Esophagus squamous epithelium (tissue), 4 donors: ENCODE results near the gene SLC2A13.

Source experiments
- POLR2A ChIP-seq, 4 donors: fragments of 450-650 bp; IDR thresholded peaks; one replicate each; pipeline ENCODE4 v1.6.1; 2017; ENCODE audit warnings: antibody characterized with exemption in 4 of 4, mild to moderate bottlenecking in 4 of 4, moderate library complexity in 3 of 4
- TF ChIP-seq, protein P1 (sequence below), 6 experiments: fragments of 450-650 bp in 4 of 6; fragments of 200-600 bp in 2 of 6; sonication (generic) in 2 of 6; IDR thresholded peaks; one replicate each; pipeline ENCODE4 v1.5.1; 2016 to 2019; ENCODE audit warnings: antibody characterized with exemption in 6 of 6, mild to moderate bottlenecking in 4 of 6, moderate library complexity in 4 of 6

- TF ChIP-seq, protein P1, sequence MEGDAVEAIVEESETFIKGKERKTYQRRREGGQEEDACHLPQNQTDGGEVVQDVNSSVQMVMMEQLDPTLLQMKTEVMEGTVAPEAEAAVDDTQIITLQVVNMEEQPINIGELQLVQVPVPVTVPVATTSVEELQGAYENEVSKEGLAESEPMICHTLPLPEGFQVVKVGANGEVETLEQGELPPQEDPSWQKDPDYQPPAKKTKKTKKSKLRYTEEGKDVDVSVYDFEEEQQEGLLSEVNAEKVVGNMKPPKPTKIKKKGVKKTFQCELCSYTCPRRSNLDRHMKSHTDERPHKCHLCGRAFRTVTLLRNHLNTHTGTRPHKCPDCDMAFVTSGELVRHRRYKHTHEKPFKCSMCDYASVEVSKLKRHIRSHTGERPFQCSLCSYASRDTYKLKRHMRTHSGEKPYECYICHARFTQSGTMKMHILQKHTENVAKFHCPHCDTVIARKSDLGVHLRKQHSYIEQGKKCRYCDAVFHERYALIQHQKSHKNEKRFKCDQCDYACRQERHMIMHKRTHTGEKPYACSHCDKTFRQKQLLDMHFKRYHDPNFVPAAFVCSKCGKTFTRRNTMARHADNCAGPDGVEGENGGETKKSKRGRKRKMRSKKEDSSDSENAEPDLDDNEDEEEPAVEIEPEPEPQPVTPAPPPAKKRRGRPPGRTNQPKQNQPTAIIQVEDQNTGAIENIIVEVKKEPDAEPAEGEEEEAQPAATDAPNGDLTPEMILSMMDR (IDR thresholded peaks at IDR 0.05) = no peak
- TF ChIP-seq POLR2A (IDR thresholded peaks at IDR 0.05) = no peak
Observed at GRCh38 chr12:40022850-40023249, 83.0 kb downstream of the SLC2A13 start.
